ENCODE measurements around the gene CDH15.
"Not testable (repeated sequence)": the region's sequence is repeated elsewhere in the genome, so short reads cannot be mapped to it uniquely, and the experiment has no call there.

The CDH15 gene

DNA sequence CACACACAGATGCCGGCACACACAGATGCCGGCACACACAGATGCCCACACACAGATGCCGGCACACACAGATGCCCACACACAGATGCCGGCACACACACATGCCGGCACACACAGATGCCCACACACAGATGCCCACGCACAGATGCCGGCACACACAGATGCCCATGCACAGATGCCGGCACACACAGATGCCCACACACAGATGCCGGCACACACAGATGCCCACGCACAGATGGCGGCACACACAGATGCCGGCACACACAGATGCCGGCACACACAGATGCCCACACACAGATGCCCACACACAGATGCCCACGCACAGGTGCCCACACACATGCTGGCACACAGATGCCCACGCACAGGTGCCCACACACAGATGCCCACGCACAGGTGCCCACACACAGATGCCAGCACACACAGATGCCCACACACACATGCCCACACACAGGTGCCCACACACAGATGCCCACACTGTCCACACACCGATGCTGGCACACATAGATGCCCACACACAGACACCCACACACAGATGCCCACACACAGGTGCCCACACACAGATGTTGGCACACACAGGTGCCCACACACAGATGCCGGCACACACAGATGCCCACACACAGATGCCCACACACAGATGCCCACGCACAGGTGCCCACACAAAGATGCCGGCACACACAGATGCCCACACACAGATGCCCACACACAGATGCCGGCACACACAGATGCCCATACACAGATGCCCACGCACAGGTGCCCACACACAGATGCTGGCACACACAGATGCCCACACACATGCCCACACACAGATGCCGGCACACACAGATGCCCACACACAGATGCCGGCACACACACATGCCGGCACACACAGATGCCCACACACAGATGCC, 17.2 kb downstream of the CDH15 start:
- not testable (repeated sequence) for DNase-seq

DNA sequence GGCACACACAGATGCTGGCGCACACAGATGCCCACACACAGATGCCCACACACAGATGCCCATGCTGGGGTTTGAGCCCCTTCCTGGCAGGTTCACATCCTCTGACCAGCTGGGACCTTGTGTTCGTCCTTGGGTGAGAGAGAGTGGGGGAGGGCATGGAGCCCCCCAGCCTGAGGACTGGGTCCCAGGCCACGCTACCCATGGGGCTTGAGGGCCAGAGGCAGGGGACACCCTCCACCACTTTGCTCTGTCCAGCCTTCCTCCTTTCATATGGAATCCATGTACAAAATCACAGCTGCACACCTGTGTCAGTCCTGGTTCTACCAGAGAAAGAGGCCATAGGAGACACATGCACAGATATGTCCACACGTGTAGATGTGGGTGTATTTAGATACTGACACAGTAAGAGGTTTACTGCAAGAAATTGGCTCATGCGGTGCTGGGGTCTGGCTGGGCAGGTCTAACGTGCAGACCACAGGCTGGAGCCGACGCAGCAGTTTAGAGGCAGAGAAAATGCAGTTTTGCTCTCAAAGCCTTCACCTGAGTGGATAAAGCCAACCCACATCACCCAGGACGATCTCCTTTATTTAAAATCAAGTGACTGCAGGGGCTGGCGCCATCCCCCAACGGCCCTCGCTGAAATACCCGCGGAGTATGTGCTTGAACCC, 17.9 kb downstream of the CDH15 start:
- DNase-seq = no peak

DNA sequence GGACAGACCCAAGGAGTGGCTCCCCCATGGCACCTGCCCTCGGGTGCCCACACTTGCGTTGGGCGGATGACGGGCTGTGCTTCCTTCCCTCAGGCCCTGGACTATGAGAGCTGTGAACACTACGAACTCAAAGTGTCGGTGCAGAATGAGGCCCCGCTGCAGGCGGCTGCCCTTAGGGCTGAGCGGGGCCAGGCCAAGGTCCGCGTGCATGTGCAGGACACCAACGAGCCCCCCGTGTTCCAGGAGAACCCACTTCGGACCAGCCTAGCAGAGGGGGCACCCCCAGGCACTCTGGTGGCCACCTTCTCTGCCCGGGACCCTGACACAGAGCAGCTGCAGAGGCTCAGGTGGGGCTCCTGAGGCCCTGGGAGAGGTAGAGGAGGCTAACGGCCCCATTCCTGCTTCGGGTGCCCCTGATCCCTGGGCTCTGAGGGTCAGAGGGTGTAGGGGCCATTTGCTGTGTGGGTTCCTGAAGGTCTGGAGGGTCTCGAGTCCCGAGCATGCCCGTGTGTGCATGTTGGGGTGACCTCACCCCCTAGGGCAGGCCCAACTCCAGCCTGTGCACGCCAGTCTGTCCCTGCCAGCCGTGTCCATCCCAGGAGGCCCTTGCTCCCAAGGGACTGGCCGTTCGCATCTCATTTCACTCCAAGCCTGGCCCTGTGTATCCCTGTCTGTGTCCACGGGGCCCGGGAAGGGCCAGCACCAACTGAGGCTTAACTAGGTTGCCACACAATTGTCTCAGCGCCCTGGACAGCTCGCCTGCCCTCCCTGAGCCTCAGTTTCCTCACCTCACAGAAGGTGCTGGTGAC, 18.8 kb downstream of the CDH15 start:
- DNase-seq = no peak

DNA sequence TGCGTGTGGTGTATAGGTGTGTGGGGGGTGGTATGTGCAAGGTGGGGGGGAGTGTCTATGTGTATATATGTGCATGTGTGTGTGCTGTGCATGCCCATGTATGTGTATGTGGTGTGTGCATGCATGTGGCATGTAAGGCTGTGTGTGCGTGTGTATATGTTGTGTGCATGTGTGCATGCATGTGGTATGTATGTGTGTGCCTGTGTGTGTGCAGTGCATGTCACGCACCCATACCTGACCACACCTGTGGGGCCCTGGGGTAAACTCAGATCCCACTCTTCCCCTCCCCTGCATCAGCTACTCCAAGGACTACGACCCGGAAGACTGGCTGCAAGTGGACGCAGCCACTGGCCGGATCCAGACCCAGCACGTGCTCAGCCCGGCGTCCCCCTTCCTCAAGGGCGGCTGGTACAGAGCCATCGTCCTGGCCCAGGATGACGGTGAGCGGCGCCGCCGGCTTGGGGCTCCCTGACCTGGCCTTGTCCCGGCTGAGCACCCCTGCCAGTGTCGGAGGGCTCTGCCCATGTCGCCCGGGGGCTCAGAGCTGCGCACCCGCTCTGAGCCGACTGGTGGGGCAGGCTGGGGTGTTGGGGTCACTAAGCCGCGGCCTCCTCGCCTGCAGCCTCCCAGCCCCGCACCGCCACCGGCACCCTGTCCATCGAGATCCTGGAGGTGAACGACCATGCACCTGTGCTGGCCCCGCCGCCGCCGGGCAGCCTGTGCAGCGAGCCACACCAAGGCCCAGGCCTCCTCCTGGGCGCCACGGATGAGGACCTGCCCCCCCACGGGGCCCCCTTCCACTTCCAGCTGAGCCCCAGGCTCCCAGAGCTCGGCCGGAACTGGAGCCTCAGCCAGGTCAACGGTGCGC, 19.7 kb downstream of the CDH15 start:
- no peak for DNase-seq

DNA sequence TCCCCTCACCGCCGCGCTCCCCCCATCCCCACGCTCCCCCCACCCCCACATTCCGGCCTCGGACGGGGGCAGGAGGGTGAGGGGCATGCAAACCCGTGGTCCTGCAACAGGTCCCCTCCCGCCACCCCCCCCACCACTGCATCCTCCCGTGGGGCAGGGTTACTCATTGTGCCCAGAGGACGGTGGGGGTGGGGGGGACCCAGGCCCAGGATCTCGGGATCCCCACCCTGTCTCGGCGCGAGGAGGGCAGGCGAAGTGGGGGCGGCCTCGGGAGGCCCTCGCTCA, 20.3 kb downstream of the CDH15 start:
- no peak for DNase-seq

DNA sequence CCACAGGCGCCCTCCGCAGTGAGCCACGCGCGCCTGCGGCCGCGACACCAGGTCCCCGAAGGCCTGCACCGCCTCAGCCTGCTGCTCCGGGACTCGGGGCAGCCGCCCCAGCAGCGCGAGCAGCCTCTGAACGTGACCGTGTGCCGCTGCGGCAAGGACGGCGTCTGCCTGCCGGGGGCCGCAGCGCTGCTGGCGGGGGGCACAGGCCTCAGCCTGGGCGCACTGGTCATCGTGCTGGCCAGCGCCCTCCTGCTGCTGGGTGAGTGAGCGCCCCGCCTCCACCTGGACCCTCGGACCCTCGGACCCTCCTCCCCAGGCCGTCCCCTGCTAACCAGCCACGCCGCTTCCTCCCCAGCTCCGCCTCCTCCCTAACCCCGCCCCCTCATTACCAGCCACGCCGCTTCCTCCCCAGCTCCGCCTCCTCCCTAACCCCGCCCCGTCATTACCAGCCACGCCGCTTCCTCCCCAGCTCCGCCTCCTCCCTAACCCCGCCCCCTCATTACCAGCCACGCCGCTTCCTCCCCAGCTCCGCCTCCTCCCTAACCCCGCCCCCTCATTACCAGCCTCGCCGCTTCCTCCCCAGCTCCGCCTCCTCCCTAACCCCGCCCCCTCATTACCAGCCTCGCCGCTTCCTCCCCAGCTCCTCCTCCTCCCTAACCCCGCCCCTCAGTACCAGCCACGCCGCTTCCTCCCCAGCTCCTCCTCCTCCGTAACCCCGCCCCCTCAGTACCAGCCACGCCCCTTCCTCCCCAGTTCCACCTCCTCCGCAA, 20.8 kb downstream of the CDH15 start:
- DNase-seq = not testable (repeated sequence)

DNA sequence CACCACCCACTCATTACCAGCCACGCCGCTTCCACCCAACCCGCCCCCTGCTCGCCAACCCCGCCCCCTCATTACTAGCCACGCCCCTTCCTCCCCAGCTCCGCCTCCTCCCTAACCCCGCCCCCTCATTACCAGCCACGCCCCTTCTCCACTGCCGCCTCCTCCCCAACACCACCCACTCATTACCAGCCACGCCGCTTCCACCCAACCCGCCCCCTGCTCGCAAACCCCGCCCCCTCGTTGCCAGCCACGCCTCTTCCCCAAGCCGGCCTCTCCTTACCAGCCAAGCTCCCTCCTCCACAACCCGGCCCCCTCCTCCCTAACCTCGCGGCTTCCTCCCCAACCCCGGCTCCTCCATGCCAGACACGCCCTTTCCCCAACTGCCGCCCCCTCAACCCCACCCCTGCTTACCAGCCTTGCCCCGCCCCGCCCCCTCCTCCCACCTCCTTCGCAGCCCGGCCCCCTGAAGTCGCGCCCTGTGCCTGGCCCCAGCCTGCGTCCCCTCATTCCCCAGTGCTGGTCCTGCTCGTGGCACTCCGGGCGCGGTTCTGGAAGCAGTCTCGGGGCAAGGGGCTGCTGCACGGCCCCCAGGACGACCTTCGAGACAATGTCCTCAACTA, 21.5 kb downstream of the CDH15 start:
- no peak for DNase-seq

DNA sequence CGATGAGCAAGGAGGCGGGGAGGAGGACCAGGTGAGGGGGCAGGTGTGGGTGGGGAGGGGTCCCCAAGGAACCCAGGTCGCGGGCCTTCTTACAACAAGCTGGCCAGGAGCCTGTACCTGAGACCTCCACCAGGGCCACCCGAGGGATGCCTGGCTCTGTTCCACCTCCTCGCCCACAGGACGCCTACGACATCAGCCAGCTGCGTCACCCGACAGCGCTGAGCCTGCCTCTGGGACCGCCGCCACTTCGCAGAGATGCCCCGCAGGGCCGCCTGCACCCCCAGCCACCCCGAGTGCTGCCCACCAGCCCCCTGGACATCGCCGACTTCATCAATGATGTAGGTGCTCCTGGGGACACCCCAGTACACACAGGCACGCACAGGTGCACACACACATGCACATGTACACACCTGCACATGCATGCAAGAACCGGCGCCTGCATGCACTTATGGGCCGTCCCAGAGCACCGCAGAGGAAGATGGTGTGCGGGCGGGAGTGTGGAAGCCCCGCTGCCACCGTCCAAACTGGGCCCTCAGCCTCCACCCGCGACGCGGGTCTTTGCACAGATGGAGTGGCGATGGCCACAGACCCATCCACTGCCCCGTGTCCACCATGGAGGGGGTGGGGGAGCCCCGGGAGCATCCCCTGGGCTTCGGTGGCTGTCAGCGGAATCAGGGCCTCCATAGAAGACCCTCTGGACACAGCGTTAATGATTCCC, 22.2 kb downstream of the CDH15 start:
- no peak for DNase-seq

DNA sequence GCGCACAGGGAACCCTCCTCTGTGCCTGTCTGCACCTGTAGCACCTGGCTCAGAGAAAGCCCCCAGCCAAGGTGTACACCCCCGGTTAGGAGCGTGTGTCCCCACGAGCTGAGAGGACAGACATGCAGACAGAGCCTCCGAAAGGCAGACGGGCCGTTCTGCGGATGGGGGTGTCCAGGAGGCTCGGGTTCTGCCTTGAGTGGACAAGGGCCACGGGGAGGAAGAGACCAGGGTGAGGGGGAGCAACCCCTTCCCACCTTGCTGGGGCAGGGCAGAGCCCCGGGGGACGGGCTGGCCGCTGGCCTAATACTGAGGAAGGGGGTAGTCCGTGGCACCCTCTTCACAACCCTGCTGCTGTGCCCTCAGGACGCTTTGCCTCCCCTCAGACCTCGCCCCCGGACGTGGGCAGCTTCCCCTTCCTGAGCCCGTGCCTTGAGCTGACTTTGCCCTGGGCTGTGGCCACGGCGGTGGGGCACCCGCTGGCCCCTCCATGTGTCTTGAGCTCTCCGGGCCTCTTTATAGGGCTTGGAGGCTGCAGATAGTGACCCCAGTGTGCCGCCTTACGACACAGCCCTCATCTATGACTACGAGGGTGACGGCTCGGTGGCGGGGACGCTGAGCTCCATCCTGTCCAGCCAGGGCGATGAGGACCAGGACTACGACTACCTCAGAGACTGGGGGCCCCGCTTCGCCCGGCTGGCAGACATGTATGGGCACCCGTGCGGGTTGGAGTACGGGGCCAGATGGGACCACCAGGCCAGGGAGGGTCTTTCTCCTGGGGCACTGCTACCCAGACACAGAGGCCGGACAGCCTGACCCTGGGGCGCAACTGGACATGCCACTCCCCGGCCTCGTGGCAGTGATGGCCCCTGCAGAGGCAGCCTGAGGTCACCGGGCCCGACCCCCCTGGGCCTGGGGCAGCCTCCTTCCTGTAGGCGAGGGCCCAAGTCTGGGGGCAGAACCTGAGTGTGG, 23.1 kb downstream of the CDH15 start:
- DNase-seq = no peak

DNA sequence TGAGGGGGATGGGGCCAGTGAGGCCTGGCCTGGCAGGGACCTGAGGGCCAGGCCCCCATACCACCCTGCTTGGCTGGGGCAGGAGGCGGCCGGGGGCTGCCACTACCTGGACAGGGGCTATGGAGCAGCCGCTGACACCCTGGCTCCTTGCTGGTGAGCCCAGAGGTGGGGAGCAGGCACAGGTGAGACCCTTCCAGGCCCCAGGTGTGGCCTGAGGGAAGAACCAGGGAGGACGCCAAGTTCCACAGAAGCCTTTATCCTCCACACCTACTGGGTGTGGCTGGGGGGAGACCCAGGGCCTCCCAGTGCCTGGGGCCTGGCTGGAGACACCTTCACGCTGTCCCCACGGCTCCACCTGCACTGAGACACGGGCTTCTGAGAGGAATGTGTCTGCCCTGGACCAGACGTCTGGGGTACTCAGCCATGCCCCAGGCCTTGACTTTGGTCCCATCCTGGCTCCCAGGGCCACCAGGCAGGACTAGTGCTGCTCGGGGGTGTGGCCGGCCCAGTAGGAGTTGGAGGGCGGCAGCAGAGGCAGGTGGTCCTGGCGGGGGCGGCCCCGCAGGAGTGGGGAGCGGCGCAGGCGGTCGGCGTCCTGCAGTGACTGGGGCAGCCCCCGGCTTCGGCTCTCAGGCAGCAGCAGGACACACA, 24.1 kb downstream of the CDH15 start:
- no peak for DNase-seq

DNA sequence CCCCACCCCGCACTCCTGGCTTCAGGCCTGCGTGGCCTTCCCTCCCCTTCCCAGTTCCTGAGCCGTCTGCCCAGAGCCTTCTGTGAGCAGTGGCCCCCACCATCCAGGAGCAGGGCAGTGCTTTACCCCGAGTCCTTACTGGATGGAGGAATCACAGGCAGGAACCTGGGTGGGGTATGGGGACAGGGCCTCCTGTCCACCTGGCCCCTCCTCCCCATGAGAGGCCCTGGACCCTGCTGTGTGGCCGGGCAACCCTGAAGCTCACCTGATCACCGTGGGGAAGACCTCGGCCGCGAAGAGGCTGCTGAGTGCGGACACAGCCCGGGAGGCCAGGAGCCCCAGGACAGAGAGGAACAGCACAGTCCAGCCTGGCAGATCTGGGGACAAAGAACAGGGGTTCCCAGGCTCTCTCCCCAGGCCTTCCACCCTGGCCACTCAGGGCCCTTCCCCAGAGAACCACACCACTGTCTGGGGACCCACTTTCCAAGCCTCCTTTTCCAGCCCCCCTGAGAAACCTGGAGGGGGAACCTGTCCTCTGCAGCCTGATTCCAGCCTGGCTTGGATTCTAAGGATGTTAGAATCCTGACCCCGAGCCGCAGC, 25.6 kb downstream of the CDH15 start:
- no peak for DNase-seq

DNA sequence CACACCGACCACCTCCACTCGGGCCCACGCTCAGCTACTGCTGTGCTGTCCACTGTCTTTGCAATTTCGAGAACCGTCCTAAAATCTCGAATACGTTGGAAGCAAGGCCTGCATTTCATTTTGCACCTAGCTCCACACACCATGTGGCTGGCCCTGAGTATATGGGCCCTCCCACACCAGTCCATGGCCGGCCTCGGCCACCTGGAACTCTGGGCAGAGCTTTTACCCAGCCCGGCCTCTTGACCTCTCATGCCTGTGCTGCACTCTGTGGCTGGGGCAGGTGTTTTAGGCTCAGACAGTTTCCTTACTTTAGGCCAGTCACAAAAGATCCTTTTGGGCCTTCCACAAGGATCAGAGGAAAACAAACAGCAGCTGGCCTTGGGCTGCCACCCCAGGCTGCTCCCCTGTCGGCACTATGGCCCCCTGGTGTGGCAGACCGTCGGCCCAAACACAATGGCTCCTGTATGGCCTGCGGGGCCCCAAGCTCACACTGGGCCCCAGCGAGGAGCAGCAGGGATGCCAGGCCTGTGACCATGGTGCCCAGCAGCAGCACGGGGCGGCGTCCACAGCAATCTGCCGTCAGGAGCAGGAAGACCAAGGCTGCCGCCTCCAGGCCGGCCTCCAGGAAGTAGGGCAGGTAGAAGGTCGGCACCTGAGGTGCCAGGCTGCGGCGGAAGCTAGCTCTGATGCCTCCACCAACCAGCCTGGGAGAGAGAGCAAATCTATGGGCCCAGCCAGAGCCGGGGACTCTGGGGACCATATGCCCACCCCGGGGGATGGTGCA, 26.3 kb downstream of the CDH15 start:
- DNase-seq = no peak

DNA sequence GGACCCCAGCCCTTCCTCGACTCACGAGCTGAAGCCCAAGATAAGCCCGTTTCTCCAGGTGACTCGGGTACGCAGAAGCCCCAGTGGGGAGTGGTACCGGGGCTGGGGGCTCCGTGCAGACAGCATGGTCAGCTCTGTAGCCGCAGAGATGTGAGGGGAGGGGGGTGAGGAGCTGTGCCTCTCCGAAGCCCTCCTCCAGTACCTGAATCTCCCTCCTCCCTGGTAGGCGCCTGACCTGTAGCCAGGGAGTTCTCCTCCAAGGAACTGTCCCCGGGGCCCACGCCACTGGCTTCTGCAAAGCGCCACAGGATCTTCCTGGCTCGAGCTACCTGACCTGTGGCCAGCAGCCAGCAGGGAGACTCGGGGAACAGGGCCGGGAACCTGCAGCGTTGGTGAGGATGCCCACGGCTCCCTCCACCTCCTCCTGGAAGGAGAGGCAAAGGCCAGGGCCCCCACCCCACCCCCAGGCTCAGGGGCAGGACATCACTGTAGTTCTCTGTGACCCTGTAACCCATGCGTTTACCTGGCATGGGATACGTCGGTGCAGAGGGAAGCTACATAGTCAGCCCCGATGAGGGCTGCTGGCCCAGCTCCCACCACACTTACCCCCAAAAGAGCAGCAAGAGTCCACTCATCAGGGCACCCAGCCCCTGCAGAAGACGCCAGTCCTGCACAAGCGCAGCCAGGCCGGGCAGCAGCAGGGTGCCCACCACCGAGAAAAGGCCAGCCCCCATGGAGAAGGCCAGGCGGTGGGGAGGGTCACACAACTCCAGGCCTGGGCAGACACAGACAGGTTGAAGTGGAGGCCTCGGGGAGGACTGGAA, 27.1 kb downstream of the CDH15 start:
- no peak for DNase-seq

DNA sequence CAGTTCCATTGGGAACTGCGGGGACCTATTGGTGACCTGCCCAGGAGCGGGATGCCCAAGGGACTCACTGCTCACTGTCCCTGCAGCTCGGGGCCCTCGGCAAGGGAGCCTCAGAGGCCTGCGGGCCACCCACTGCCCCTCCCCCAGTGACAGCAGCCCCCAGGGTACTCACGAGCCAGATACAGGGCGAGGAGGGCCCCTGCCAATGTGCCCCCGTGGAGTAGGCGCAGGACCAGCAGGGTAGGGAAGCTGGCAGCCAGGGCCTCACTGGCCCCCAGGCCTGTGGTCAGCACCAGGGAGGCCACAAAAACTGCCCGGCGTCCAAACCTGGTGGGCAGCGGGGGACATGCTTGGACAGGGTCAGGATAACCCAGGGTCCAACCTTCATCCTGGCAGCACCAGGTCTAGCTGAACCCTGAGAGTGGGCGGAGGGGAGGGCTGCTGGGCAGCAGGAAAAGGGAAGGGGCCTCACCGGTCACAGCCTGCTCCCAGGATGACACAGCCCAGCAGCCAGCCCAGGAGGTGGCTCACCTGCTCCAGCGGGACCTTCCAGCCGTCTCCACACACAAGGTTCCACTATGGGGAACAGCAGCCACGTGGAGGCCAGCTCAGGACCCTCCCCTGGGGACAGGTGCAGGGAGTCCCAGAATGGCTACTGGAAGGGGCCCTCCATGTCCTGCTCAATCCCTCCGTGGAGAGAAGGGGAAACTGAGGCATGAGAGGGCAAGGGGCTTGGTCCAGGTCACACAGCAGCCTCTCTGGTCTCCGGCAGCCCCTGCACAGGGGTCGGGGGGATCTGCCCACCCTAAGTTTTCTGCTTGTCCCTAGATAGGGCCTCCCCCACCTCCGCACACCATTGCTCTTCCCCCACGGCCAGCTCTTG, 27.9 kb downstream of the CDH15 start:
- no peak for DNase-seq

DNA sequence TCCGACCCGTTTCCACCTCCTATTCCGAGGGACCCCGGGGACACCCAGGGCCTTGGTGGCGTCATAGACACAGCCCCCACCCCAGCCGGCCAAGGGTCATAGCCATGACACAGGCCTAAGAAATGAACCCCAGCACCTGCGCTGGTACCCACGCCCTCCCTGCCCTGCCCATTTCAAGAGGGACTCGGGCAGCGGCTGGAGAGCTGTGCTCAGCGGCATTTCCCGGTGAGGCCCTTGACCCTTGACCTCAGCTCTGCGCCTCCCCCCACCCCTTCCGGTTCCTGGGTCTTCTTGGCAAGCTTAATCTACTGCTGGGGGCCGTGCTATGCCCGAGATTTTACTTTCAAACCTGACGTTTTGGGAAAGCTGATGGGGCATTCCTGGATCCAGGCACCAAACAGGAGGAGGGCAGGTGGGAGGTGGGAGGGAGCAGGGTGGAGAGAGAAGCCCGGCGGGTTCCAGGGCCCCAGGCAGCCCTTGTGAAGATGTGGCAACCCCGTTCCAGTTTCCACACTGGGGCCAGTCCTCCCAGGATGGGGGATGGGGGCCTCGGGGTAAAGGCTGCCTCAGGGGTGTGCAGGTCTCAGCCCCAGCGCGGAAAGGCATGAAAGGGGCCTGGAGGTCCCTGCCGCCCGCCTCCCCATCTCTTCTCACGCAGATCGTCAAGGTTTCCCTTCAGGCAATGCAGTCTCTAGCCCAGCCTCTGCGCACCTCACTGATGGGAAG, 28.7 kb downstream of the CDH15 start, which contains the start of gene SLC22A31:
Gene SLC22A31 (minus strand): TSS at position 414 of the 726 bp plus-strand sequence. CDS start 36 bp downstream, at position 378.
- no peak for DNase-seq

Measured in NCI-H510A treated with DMSO at 0.1 percent for 48 hours (cell line).